Activated CD4-positive, alpha-beta T cell treated with anti-CD3 and anti-CD28 coated beads for 24 hours (primary cell): ENCODE data around the gene B3GLCT.
"Not testable (repeated sequence)": the region's sequence is repeated elsewhere in the genome, so short reads cannot be mapped to it uniquely, and the experiment has no call there.

Experiments used
- DNase-seq, 2 donors: peaks; one replicate each; pipeline ENCODE4 v3.0.0-alpha.2; 2020; ENCODE audit warnings: low read depth in 2 of 2

B3GLCT gene

GRCh38 chr13:31184451-31184850, 15.3 kb upstream of the B3GLCT start:
- DNase-seq: no peak

GRCh38 chr13:31184981-31185645, 14.7 kb upstream of the B3GLCT start:
- DNase-seq: no peak

- DNase-seq: no peak
Observed at GRCh38 chr13:31191748-31192147, 8.0 kb upstream of the B3GLCT start.

- DNase-seq: no peak
Observed at GRCh38 chr13:31192306-31192705, 7.5 kb upstream of the B3GLCT start.

- no peak for DNase-seq
Observed at GRCh38 chr13:31195616-31196015, 4.2 kb upstream of the B3GLCT start.

- DNase-seq: no peak
Observed at GRCh38 chr13:31196992-31197391, 2.8 kb upstream of the B3GLCT start.

GRCh38 chr13:31198519-31198918, 1.3 kb upstream of the B3GLCT start:
- DNase-seq: no peak

- DNase-seq: no peak
Observed at GRCh38 chr13:31199527-31199848, 287 bp upstream of the B3GLCT start.

- peak in 1 of 2 donors; percentile 26 for DNase-seq
Observed at GRCh38 chr13:31200637-31200971, 829 bp downstream of the B3GLCT start.

GRCh38 chr13:31201341-31202031, 1.7 kb downstream of the B3GLCT start:
- no peak for DNase-seq

GRCh38 chr13:31204592-31204991, 4.8 kb downstream of the B3GLCT start:
- DNase-seq: no peak

GRCh38 chr13:31207661-31208552, 8.1 kb downstream of the B3GLCT start:
- no peak for DNase-seq

GRCh38 chr13:31208559-31209122, 8.9 kb downstream of the B3GLCT start:
- DNase-seq: no peak

GRCh38 chr13:31209172-31209840, 9.5 kb downstream of the B3GLCT start:
- DNase-seq: no peak

GRCh38 chr13:31209841-31210210, 10.1 kb downstream of the B3GLCT start:
- no peak for DNase-seq

- DNase-seq: no peak
Observed at GRCh38 chr13:31213651-31214289, 14.0 kb downstream of the B3GLCT start.

GRCh38 chr13:31214435-31214834, 14.7 kb downstream of the B3GLCT start:
- no peak for DNase-seq

- DNase-seq: not testable (repeated sequence)
Observed at GRCh38 chr13:31216916-31217315, 17.1 kb downstream of the B3GLCT start.

GRCh38 chr13:31219909-31220598, 20.3 kb downstream of the B3GLCT start:
- DNase-seq: no peak

- no peak for DNase-seq
Observed at GRCh38 chr13:31221057-31221456, 21.3 kb downstream of the B3GLCT start.

GRCh38 chr13:31223215-31223614, 23.4 kb downstream of the B3GLCT start:
- DNase-seq: no peak
